ENCODE results near the gene RAP2A. TPM values are rescaled to one million over a fixed set of nuclear protein-coding genes. Genes with fewer than 3 reads are reported as not detected.

Gene RAP2A
- total and polyA plus RNA-seq, 10 of the 15 experiments (the other 5 are each of a cell fraction or from before 2014, with no cell fraction given): 3.5 to 35.1 (median 14.9) TPM

- TF ChIP-seq BCL3 (IDR thresholded peaks at IDR 0.05; ENCODE audit: borderline replicate concordance, insufficient read depth, low read depth, low read length, poor library complexity, severe bottlenecking) (no peak), ZNF384 (IDR thresholded peaks at IDR 0.05; ENCODE audit: borderline replicate concordance, low read depth, low read length) (no peak), ASH2L (IDR thresholded peaks at IDR 0.05; ENCODE audit: borderline replicate concordance, low read depth) (no peak), NFIC (IDR thresholded peaks at IDR 0.05; ENCODE audit: low read depth, low read length) (no peak), SMAD5 (IDR thresholded peaks at IDR 0.05; ENCODE audit: low read depth) (no peak), IKZF2 (IDR thresholded peaks at IDR 0.05) (no peak), FOXK2 (IDR thresholded peaks at IDR 0.05) (no peak), NR2C1 (IDR thresholded peaks at IDR 0.05) (no peak), CREB1 (IDR thresholded peaks at IDR 0.05; ENCODE audit: low read depth) (no peak), MAX (IDR thresholded peaks at IDR 0.05; ENCODE audit: low read depth, low read length) (no peak), ZNF274 (IDR thresholded peaks at IDR 0.05; ENCODE audit: insufficient read depth, insufficient read length) (no peak), HCFC1 (IDR thresholded peaks at IDR 0.05; ENCODE audit: low read length) (no peak), TAF1 (IDR thresholded peaks at IDR 0.05; ENCODE audit: borderline replicate concordance, low read depth, low read length) (no peak)
These were observed 12.5 kb downstream of the RAP2A start (continued) for GRCh38 chr13:97446448-97446847.
